Measurements from ENCODE around the gene ZNF274.
"Not testable (repeated sequence)": the region's sequence is repeated elsewhere in the genome, so short reads cannot be mapped to it uniquely, and the experiment has no call there.

Gene ZNF274

DNA sequence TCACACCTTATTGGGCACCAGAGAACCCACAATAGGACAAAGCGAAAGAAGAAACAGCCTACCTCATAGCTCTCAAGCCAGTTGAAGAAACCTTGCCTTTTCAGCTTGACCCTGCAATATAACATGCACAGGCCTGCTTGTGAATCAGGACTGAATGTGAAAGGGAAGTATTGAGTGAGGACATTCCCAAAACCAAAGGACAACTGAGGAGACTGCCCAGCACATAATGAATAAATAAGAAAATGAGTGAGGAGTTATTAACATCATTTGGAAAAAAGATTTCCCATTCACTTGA is 30.2 kb downstream of the ZNF274 start:
- no peak for DNase-seq

DNA sequence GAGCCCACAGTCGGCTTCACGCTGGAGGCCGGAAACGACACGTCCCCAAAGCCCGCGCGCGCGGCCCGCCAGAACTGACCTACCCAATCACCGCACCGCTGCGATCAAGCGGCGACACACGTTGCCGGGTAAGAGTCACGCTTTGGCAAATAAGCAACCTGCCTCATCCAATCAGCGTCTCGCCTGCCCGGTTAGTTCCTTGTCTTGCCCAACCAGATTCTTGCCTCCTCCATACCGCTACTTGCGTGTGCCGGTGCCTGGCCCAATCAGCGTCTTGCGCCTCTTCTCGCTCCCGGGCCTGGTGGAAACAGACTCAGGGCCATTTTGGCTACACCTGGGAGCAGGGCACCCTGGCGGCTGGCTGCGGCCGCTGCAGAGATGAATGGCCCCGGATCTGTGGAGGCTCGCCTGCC is 34.2 kb downstream of the ZNF274 start:
- DNase-seq, result no peak

DNA sequence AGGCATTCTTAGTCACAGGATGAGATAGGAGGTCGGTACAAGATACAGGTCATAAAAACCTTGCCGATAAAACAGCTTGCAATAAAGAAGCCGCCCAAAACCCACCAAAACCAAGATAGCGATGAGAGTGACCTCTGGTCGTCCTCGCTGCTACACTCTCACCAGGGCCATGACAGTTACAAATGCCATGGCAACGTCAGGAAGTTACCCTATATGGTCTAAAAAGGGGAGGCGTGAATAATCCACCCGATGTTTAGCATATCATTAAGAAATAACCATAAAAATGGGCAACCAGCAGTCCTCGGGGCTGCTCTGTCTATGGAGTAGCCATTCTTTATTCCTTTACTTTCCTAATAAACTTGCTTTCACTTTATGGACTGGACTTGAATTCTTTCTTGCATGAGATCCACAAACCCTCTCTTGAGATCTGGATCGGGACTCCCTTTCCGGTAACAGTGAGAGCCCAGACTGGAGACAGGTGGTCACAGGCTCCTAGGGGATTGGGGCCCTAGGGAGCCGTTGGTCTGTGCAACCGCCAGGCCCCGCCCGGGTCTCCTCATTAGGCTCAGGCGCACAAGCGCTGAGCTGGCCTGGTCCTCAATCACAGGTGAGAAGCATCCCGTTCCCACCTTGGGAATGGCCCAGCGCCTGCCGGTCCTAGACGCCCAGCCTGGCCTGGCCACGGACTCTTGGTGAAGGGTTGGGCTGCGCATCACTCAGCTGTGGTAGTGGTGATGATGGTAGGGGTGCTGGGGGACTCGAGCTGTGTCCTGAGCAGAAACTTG is 34.9 kb downstream of the ZNF274 start:
- no peak for DNase-seq

DNA sequence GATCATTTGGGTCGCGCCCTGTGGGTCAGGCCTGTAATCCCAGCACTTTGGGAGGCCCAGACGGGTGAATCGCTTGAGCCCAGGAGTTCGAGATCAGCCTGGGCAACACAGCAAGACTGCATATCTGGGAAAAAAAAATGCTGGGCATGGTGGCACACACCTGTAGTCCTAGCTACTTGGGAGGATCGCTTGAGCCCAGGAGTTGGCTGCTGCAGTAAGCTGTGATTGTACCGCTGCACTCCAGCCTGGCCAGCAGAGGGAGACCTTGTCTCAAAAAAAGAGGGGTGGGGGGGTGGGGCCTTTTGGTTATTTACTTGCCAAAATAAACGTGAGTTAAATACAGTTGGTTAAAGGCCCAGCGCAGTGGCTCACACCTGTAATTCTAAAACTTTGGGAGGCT is 36.0 kb downstream of the ZNF274 start:
- DNase-seq, result no peak

DNA sequence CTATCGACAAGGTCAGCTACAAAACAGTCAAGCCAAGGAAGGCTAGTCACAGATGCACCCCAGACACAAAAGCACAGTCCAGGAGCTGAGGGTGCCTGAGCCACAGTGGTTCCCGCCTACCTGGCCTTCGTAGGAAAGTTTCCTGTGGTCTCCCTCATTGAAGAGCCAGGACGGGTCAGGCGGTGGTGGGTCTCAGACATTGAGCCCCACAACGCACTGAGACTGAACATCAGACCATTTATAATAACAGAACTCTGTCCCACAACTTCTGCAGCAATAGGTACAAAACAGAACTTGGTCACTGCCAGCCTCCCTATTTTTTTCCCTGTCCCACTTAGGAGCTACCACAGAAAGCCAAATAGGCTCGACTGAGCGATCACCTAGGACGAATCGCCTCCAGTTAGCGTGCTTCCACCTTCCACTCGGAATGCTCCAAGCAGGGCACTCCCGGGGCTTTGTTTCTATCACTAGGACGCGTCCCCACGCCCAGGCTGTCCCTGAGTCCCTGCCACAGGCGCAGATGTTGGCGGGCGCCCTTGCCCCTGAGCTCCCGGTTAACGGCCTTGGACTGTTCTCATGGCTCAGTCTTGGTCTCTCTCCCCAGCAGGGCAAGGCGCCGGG is 45.2 kb downstream of the ZNF274 start:
- DNase-seq, result no peak

DNA sequence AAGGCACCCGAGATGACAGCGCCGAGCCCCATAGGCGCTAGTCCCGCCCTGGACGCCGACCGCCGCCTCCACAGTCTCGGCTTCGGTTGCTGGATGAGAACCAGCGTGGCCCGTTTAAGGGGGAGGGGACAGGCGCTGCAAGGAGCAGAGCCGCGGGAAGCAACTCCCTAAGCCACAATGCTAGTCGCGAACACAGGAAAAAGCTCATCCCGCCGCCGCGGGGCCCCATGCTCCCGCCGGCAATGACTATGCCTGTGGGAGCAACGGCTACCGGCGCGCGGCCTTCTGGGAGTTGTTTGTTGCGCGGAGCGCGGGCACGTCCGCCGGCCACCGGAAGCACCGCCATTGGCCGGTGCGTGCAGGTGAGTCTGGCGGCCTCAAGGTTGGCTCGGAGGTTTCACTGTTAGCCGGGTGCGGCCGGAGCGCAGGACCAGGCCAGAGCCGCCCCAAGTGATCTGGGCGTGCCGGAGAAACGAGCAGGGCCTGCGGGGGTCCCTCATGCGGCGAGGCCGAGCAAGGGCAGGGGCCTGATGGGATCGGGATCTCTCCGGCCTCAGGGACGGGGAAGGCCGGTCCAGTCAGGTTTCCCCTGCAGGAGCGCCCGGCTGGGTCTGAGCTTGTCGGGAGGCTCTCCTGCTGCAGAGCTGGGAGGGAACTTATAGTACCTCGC is 45.9 kb downstream of the ZNF274 start, which contains the start of gene ZNF544:
ZNF544 (plus strand) TSS at position 330 of the 670 bp plus-strand sequence. CDS start 15,110 bp downstream, outside the sequence.
- DNase-seq, result no peak

DNA sequence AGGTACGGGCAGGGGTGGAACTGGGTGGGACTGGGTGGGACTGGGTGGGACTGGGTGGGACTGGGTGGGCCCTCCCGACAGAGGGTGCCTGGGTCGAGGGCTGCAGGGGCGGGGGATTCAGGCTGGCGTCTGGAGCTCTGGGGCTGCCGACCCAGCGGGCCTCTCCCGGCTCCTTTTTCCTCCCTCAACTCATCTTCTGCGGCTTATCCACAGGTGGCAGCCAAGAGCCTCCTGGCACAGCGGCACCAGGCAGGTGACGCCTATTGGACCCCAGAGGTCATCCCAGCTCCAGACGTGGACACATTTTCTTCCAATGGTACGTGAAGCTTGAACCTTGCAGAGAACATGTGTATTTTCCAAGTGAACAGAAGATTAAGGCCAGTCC is 46.4 kb downstream of the ZNF274 start:
- DNase-seq, result no peak

DNA sequence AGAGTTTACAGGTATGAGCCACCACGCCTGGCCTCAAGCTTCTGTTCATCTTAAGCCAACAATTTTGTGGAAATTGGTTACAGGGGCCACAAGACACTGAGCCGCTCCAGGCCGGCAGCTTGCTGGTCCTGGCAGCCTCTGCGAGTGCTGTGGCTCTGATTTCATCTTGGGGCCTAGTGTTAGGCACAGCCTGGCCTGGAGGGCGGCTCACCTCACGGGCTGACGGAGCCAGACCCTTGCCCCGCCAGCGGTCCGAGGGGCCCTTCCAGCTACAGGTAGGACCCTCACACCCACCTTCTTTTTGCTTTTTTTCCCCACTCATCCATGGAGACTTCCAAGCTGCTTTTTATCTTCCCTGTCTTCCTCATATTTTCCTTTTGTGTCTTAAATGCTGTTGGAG is 54.5 kb downstream of the ZNF274 start:
- DNase-seq, result no peak

DNA sequence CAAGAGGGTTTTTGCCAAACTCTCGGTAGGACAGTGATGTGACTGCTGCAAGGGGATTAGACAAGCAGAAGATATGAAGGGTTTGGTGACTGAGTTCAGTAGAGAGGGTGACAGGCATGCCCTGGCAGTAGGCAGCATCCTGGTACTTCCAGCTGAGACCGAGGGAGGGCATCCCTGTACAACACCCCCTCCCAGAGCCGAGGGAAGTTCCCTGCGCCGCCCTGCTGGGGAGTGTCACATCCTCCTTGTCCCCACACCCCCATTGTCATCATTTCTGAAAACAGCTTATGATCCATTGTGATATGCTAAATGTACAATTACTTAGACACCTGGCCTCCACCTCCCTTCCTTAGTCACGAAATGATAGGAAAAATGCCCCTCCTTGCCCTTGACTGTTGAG is 60.5 kb downstream of the ZNF274 start:
- no peak for DNase-seq

DNA sequence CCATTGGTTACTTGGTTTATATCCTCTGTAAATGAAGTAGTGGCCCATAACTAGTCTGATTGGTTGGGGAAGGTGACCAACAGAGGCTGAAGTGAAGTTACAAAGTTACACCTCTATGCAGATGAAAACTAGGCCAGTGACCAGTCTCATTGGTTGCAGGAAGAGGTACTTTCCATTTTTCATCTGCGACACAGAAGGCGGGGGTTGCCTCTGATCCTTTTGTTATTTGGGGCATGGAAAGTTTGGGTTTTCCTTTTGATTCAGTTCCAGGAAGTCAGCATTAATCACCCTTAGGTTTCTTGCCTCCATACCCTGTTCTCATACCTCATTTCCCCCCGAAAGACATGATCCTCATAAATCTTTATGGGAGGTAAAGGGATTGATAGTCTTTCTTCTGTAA is 66.0 kb downstream of the ZNF274 start:
- no peak for DNase-seq

DNA sequence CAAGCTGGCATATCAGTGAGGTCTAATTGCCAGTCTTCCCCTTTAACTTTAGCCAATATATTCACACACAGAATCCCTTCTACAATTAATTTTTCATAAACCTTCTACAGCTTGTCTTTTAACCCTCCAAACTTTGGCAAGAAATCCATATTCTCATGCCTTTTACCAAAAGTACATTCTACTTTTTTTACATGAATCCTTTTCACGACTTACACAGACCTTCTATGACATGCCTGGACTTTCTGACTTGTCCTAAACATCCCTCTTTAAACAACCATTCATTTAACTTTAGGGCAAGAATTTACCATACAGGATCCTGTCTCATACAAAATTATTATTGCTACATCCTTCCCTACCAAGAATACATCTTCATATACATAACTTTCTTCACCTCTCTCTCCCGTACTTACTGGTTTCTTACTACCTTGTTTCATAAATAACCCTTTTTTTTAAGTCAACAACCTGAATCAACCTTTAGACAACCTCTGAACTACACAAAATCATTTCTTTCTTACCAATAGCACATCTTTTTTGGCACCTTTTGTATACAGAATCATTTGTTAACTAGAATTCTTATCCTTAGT is 69.3 kb downstream of the ZNF274 start:
- DNase-seq, result no peak

DNA sequence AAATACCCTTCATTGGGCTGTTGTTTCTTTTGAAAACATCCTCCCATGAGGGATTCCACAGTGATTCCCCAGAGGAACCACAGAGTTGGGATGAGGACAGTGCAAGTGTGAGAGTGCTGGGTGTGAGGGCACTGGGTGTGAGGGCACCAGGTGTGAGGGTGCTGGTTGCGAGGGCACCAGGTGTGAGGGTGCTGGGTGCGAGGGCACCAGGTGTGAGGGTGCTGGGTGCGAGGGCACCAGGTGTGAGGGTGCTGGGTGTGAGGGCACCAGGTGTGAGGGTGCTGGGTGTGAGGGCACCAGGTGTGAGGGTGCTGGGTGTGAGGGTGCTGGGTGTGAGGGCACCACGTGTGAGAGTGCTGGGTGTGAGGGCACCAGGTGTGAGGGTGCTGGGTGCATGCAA is 75.4 kb downstream of the ZNF274 start:
- DNase-seq, result not testable (repeated sequence)

DNA sequence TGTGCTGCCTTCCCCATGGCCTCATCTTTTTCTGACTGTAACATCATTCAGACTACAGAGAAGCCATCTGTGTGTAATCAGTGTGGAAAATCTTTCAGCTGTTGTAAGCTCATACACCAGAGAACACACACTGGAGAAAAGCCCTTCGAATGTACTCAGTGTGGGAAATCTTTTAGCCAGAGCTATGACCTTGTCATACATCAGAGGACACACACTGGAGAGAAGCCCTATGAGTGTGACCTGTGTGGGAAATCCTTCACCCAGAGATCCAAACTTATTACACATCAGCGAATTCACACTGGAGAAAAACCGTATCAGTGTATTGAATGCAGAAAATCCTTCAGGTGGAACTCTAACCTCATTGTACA is 78.7 kb downstream of the ZNF274 start:
- DNase-seq, result no peak

DNA sequence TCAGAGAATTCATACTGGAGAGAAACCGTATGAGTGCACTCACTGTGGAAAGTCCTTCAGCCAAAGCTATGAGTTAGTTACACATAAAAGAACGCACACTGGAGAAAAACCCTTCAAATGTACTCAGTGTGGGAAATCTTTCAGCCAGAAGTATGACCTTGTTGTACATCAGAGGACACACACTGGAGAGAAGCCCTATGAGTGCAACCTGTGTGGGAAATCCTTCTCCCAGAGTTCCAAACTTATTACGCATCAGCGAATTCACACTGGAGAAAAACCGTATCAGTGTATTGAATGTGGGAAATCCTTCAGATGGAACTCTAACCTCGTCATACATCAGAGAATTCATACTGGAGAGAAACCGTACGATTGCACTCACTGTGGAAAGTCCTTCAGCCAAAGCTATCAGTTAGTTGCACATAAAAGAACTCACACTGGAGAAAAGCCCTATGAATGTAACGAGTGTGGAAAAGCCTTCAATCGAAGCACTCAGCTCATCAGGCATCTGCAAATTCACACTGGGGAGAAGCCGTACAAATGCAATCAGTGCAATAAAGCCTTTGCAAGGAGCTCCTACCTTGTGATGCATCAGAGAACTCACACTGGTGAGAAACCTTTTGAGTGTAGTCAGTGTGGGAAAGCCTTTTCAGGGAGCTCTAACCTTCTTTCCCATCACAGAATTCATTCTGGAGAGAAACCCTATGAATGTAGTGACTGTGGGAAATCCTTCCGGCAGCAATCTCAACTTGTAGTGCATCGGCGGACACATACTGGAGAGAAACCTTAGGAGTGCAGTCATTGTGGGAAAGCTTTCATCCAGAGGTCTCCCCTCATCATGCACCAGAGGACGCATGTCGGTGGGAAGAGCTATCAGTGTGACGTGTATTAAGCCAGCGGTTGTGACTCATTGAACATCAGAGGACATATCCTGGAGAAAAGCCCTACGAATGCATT is 79.4 kb downstream of the ZNF274 start:
- no peak for DNase-seq

DNA sequence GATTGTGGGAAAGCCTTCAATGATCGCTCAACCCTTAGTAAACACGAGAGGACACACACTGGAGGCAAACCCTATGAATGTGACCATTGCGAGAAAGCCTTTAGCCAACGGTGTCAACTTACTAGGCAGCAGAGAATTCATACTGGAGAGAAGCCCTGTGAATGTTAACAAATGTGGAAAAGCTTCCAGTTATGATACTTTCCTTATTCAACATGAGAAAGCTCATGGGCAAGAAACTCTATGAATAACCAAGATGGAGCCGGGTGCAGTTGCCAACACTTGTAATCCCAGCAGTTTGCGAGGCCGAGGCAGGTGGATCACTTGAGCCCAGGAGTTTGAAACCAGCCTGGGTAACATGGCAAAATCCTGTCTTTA is 80.0 kb downstream of the ZNF274 start:
- DNase-seq, result no peak
